ENCODE data around the gene SS18L1. TPM values are rescaled to one million over a fixed set of nuclear protein-coding genes. Genes with fewer than 3 reads are reported as not detected.

The SS18L1 gene
- polyA plus RNA-seq, 1 donor, result 17.8 TPM

DNA sequence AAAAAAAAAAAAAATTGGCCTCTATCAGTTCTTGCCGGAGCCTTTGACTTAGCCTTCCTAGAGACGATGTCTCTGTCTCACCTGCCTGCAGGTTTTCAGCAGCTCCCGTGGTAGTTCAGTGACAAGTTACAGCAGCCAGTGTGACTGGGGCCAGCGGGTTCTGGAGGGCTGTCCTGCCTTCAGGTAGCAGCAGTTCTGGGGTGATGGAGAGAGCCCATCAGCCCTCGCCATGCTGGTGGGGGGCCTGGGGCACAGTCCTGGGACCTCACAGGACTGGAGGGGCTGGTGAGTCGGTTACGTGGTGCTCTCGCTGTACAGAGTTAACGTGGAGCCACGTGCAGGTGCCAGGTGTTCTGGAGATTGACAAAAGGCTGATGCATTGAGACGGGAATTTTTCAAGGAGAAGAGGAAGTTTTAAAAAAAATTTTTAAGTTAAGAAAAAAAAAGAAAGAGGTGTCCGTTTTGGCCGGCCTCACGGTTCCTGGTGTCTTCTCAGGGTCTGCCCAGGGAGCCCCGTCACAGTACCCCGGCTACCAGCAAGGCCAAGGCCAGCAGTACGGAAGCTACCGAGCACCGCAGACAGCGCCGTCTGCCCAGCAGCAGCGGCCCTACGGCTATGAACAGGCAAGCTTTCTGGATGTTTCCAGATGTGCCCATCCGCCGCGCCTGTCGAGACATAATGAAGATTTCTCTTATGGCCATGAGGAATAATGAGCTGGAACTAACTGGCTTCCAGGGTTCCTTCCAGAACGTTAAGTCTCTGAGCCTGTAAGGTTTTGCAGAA lies 30.6 kb downstream of the SS18L1 start:
- DNase-seq, result no peak

DNA sequence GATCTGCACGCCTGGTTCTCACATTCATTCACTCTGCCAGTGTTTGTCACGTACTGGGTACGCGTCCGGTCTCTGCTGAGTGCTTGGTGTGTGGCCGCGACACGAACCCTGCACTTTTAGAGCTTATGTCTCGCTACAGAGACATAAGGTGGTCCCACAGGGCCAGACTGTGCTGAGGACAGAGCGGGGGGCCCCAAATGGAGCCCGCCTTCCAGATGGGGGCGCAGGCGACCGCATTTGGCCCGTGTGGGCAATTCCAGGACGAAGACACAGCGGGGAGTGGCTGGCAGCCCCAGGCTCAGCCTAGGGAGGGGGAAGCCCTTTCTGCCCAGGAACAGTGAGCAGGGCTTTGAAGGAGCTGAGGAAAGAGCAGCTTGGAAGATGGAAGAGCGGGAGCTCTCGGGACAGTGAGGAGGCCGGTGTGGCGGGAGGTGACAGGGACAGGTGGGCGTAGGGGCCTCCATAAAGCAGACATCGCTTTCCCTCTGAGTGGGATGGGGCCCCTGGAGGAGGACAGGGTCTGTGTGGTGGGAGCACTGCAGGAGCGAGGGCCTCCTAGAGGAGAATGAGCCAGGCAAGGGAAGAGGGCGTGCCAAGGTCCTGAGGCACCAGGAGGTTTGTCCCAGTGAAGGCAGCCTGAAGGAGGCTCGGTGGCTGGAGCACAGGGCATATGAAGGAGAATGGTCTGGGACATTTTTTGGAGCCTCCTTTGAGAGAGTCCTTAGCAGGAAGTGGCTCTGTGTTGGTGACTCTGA lies 31.5 kb downstream of the SS18L1 start:
- DNase-seq, result no peak

DNA sequence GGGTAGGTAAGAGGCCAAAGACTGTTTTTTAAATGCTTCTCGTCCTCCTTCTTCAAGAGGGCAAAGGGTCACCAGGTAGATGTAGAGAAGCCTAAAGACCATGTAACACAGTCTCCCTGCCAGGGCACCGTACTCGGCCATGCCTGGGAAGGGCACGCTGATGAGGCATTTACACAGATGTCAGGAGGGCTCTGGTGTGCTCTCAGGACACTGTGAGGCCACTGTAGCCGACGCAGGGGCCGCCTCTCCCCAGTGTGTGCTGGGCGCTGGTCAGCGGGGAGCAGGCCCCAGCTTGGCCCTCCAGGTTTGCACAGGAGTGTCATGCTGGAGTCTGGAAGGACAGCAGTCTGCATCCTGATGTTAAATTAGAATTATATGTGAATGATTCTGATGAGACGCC lies 32.1 kb downstream of the SS18L1 start:
- DNase-seq, result no peak

DNA sequence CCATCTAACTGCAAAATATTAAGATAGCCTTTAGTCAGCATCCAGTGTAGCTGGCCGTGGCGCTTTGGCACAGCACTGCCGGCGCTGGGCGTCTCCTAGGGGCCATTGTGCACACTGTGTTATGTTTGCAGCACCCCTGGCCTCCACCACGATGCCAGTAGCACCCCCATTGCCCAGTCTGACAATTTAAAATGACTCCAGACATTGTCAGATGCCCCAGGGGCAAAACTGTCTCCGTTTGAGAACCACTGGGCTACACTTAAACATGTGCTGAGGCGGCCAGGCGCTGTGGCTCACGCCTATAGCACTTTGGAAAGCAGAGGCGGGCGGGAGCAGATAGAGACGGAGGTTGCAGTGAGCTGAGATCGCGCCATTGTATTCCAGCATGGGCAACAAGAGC lies 33.3 kb downstream of the SS18L1 start:
- no peak for DNase-seq

DNA sequence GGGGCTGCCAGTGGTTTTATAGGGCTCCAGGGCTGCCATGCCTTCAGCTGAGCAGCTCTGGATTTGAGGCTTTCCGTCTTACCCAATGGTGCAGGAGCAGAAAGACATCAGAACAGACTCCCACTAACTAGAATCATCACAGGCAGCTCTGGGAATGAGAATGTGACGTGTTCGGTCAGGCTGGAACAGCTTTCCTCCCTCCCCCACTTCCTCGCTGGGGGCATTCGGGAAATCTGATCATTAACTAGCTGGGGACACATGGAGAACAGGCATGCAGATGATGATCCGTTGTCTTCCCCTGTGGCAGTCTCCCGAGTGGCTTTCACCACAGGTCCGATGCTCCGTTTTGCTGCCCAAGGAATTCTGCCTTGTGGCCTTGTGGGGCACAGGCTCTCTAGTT lies 33.7 kb downstream of the SS18L1 start:
- no peak for DNase-seq

DNA sequence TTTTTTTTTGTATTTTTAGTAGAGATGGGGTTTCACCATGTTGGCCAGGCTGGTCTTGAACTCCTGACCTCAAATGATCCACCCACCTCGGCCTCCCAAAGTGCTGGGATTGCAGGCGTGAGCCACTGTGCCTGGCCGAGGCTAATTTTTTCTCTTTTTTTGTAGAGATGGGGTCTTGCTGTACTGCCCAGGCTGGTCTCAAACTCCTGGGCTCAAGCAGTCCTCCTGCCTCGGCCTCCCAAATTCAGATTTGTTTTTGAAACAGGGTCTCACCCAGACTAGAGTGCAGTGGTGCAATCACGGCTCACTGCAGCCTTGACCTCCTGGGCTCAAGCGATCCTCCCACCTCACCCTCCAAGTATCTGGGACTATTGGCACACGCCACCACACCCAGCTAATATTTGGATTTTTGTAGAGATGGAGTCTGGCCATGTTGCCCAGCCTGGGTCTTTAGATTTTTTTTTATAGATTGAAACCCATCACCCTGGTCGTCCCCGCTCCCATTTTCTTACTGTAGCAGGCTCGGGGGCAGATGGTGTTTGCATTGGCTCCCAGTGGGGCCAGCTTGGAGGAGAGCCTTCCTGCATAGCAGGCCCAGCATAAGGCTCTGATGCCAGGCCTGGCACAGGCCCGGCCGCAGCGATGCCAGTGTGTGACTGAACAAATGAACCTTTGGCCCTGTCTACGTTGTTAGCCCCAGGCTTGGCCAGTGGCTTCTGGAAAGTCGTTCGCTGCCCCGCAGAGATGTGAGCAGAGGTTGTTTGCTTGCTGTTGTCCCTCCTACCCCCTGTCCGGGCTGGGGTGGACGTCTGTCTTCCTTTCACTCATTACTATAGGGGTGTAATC lies 35.0 kb downstream of the SS18L1 start:
- DNase-seq, result no peak

DNA sequence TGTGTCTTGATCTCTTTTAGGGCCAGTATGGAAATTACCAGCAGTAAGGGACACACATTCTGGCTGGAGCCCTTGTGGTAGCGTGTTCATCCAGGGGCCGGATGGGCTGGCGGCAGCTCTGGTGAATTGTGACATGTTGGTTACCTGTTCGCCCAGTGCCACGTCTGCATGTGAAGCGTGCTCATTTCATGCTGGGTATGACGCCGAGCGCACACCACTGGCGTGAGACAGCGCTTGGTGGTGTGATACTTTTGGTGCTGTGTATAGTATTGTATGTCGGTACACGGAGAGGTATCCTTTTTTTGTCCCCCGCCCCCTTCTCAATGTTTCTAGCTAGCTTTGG lies 35.6 kb downstream of the SS18L1 start:
- DNase-seq, result no peak

DNA sequence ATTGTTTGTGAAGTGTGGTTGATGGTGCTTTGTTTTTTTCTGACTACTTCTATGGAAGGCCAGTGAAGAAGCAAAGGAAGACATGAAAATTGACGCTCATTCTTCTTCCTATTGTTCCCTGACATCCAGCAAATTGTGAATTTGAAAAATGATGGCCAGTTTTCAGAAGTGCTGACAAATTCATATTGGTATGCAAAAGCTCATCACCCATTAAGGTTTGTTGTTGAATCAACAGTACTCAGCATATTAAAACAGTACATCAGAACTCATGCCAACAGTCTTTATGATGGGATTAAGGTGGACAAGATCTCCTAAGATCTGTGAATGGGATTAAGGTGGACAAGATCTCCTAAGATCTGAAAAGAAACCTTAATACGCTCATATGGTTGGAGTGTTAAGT lies 38.2 kb downstream of the SS18L1 start:
- DNase-seq, result no peak

DNA sequence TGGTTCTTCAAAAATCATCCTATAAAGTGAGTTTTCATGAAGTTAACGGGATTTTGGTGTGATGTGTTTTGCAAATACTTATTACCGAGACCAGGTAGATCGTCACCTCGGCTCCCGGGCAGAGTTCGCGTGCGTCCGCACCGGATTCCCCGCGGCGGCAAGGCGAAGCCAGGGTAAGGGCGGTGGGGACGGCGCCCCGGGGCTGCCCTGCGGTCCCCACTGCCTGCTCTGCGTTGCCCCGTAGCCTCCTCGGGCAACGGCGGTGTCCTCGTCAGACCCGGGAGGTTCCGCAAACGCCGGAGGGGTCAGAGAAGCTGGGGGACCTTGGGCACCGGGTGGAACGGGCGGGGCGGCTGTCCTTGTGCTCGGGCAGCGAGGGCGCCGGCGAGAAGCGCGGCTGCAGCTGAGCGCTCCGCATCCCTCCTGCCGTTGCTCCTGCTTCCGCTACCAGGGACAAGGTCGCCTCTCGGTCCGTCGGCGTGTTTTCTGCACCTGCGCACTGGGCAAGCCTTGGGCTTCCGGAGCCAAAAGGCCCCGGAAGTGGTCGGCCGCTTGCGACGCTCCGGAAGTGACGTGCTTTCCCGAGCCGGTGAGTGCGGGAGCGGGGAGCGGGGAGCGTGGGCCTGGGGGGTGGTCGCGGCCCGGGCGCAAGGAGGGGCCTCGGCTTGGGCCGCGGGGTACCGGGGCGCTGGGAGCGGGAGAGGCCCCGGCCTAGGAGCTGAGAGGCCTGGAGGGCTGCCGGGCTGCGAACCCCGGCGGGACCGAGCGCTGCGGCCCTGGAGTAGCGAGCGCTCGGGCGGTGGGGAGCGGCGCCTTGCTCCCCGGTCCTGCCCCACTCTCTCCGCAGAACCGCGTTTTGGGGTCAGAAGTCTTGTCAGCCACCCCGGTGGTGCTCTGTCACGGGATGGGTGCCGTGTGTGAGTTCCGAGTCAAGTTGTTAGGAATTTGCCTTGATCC lies 39.2 kb downstream of the SS18L1 start, which contains the start of gene MTG2:
MTG2 (plus strand) TSS at position 560 of the 957 bp plus-strand sequence. CDS start 10,393 bp downstream, outside the sequence.
- DNase-seq, result peak; percentile 95

DNA sequence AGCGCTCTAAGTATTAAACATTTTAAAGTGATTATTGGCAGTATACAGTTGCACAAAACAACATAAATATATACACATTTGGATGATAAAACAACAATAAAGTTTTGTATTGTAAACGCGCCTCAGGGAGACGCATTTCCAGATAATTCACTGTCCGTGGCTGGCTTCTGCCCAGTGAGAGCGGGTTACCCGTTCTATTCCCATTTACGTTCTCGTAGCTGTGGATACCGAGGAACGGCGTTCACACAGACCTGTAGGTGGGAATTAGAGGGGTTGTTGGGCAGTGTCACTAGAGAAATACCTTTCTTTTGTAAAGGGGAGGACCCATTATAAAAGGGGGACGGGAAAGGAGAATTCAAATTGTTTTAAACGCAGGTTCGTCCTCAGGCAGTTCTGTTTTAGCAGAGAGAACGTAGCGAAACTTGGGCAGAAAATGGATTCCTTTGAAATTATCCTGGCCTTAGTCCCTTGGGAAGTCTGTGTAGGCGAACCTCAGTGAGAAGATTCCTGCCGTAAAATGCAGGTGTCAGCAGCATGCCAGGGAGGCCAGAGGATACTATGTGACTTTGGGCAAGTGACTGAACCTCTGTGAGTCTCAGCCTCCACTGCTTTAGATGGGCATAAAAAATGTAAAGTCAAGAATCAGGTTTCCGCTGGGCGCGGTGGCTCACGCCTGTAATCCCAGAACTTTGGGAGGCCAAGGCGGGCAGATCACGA lies 40.0 kb downstream of the SS18L1 start:
- DNase-seq, result no peak

DNA sequence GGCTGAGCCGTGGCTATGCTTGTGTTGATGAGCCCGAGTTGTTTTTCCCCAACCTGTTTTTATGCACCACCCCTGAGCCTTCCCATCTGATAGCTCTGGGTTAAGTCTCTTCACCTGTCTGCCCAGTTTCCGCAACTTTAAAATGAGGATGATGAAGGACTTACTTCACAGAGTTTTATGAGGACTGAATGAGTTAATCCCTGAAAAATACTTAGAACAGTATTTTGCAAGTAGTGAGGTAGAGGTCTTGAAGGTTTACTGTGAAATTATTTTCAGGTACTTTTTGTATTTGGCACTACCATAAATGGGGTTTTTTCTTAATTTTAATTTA lies 42.5 kb downstream of the SS18L1 start:
- DNase-seq, result no peak

DNA sequence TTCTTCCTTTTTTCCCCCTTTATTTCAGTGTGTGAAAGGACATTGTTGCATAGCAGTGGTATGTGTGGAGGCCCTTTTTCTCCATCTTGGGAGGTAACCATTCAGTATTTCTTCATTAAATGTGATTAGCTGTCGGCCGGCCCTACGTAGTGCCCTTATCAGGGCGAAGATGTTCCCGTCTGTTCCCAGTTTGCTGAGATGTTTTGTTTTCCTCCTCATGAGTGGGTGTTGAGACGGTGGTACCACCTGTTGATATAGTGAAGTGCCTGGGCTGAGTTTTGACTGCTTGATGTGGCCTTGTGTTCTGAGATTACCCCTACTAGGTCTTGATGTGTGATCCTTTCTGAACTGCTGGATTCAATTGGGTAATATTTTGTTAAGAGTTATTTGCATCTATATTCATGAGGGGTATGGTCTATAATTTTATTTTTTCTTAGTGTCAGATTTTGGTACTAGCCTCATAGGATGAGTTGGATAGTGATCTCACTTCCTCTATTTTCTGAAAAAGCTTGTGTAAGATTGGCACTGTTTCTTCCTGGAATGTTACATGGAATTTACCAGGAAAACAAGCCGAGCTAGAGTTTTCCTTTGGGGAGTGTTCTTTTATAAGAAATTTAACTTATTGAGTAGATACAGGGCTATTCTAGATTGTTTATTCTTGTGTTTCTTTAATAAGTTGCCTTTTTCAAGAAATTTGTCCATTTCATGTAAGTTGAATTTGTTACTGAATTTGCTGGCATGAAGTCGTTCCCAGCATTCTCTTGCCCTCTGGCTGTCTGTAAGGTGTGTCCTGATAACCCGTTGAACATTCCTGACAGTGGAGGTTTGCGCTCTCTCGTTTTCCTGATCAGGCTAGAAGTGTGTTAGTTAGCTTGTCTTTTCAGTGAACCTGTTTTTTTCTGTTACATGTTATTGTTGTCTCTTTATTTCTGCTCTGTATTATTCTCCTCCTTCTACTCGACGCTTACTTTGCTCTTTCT lies 43.6 kb downstream of the SS18L1 start:
- DNase-seq, result no peak

DNA sequence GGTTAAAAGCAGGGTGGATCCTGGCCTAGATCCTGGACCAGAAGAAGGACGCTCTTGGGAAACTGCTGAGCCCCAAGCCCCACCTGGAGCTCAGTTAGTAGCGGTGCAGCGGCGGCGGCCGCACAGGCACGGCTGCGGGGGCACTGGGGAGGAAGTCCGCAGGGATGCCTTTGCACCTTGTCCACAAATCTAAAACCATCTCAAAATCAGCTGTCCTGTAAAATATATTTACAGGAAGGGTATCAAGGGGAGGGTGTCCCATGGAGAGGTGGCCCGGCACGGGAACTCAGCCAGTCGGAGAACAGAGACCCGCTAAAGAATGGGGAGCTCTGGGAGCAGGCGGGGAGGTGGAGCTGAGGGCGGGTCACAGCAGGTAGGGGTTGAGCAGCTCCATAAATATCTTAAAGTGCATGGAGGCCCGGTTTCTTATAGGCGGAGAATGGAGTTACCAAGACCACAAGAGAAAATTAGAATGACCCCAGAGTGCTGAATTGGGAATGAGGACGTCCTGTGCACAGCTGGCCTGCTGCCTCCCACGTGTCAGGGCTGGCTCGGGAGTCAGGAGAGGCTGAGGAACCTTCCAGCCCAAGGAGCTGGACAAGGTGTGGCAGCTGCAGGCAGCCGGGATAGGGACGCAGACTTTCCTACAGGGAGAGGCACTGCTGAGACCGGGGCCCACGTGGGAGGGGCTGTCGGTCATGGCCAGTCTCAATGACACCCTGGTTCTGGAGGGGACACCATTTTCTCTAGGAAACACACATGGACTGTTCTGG lies 47.3 kb downstream of the SS18L1 start:
- no peak for DNase-seq

DNA sequence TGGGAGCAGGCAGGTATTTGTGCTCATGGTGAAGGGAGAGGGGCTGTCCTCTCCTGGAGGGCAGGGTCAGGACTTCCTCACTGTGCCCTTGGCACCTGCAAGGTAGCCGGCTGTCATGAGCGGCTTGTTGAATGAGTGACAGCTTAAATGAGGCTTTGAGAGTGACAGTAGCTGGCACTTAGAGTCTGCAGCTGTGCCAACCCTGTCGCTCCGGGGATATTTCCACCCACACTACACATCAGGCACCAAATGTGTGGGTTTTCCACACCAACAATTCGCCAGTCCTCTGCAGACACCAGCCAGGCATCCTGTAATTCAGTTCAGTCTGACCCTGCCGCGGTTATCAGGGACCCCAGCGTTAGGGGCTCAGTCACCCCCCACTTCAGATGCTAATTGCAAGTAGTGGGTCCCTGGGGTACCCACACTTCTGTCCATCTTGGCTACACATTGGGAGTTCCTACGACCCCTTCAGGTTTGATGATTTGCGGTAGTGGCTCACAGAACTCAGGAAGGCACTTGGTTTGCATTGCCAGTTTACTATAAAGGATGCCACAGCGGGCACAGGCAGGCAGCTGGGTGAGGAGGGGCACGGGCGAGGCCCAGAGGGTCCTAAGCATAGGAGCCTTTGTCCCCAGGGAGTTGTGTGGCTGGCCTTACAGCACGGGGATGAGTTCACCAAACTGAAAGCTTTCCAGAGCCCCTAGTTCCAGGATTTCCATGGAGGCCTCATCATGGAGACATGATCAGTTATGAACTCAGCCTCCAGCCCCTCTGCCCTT lies 48.4 kb downstream of the SS18L1 start:
- DNase-seq, result no peak

DNA sequence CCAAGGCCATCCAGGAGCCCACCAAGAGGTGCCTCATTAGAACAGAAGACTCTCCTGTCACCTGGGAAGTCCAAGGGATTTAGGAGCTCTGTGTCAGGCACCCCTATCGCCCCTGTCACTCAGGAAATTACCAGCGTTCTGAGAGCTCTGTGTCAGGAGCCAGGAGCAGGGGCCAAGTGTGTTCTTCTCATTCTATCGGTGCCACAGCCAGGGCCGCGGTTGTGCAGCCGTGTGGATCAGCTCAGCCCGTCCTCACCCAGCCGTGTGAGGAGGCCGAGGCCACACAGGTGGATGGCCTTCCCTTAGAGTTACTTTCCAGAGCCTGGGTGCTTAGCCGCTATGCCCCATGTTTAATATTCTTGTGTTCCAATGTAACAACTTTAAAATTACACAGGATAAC lies 49.1 kb downstream of the SS18L1 start:
- no peak for DNase-seq

DNA sequence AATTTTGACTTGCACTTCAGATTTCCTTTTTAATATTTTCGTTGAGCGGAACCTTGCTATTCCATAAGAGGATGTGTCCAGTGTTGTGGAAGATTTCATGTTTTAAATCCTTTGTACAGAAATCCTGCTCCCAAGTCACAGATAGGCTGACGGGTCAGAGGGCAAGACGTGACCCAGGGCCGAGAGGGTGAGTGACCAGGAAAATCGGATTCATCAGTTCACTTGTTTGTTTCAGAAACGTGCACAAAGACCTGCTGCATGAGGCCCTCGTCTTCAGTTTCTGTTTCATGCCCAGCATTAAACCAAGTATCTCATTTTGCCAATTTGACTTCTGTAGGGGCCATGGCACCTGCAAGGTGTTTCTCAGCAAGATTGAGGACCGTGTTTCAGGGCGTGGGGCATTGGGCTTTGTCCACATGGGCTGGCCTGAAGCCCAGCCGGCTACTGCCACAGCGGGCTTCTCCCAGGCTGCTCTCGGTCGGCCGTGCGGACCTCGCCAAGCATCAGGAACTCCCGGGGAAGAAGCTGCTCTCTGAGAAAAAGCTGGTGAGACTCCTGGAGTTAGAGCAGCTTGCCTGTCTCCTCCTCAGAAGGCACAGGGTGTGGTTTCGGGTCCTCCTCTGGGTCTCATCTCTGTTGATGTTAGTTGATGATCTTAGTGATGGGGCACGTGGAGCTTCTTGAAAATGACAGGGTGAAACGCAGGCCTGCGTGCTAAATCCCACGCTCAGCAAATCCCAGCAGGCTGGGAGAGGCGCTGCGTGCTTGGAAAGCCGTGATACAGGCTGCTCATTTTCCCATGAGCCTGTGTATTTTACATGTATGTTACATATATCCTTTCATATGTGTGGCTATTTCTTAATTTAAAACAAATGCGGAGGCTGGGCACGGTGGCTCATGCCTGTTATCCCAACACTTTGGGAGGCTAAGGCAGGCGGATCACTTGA lies 49.8 kb downstream of the SS18L1 start:
- no peak for DNase-seq

DNA sequence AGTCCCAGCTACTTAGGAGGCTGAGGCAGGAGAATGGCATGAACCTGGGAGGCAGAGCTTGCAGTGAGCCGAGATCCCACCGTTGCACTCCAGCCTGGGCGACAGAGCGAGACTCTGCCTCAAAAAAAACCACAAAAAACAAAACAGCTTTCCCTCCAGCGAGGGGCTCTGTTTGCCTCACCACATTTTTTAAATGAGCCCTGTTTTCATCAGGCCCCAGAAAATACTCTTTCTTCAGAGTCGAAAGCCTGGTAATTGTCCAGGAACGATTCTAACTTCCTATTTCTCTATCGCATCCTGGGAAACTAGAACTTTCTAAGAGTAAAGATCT lies 51.5 kb downstream of the SS18L1 start:
- DNase-seq, result no peak

DNA sequence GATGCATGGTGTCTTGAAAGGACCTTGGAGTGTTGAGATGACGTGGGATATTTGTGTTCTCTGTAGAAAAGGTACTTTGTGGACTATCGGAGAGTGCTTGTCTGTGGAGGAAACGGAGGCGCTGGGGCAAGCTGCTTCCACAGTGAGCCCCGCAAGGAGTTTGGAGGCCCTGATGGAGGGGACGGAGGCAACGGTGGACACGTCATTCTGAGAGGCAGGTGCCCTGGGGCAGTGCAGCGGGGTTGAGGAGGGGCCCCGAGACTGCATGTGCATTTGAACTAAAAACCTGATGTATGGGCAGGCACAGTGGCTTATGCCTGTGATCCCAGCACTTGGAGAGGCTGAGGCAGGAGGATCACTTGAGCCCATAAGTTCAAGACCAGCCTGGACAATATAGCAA lies 52.2 kb downstream of the SS18L1 start:
- DNase-seq, result no peak
